GM13977 (cell line): ENCODE data around the gene DDX3X.
"Not testable (repeated sequence)": the region's sequence is repeated elsewhere in the genome, so short reads cannot be mapped to it uniquely, and the experiment has no call there.

ENCODE experiments used
- DNase-seq: peaks from one replicate; pipeline ENCODE4 v3.0.0; 2012; ENCODE audit warnings: low spot score
- CTCF ChIP-seq: IDR thresholded peaks from 2 replicates; pipeline ENCODE4 v1.5.1; 2012; ENCODE audit warnings: mild to moderate bottlenecking, control low read depth; ENCODE audit not compliant: insufficient read depth; ENCODE audit errors: extremely low read depth, missing control alignments
- in situ Hi-C: fragments of 300-500 bp; cut with MboI; formaldehyde crosslinking; loops from one replicate; pipeline ENCODE4 v1.12.0; 2022; ENCODE audit warnings: low sequenced_read_pairs, low pct_unique_long_range_greater_than_20kb, mixed read lengths, inconsistent platforms; ENCODE audit not compliant: unreplicated experiment

The DDX3X gene

GRCh38 chrX:41333744-41334362 is at the start of gene DDX3X:
Gene DDX3X (plus strand): TSS chrX:41334162. CDS start chrX:41334253, 91 bp downstream.
- in situ Hi-C loops, result no loop called here
- DNase-seq, result peak; percentile 89
- peak; percentile 35 for TF ChIP-seq CTCF

GRCh38 chrX:41285928-41286327 is 48.0 kb upstream of the DDX3X start:
- in situ Hi-C loops, DNase-seq: not testable (repeated sequence)

GRCh38 chrX:41288641-41289040 is 45.3 kb upstream of the DDX3X start:
- no peak for DNase-seq
- no peak for TF ChIP-seq CTCF
- in situ Hi-C loops, result no loop called here

- TF ChIP-seq CTCF, result no peak
- in situ Hi-C loops, result no loop called here
Measured at GRCh38 chrX:41289095-41289494, 44.9 kb upstream of the DDX3X start.

GRCh38 chrX:41291309-41291708 is 42.7 kb upstream of the DDX3X start:
- no peak for DNase-seq
- in situ Hi-C loops, result no loop called here
- TF ChIP-seq CTCF, result no peak

More at GRCh38 chrX:41289095-41289494, 44.9 kb upstream of the DDX3X start:
- DNase-seq, result no peak

GRCh38 chrX:41293269-41293668 is 40.7 kb upstream of the DDX3X start:
- in situ Hi-C loops, result no loop called here
- DNase-seq, result no peak
- peak; percentile 31 for TF ChIP-seq CTCF

GRCh38 chrX:41300758-41301437 is 33.1 kb upstream of the DDX3X start:
- TF ChIP-seq CTCF, result no peak
- DNase-seq, result no peak
- in situ Hi-C loops, result no loop called here
